HUDEP-2 (cell line): ENCODE results near the gene FAM151A.

ENCODE experiments used
- DNase-seq, 76 experiments: peaks; one replicate each; lab custom pipeline; 2025; ENCODE audit not compliant: unreplicated experiment in 76 of 76; lab: John Stamatoyannopoulos, UW

Gene FAM151A

DNA sequence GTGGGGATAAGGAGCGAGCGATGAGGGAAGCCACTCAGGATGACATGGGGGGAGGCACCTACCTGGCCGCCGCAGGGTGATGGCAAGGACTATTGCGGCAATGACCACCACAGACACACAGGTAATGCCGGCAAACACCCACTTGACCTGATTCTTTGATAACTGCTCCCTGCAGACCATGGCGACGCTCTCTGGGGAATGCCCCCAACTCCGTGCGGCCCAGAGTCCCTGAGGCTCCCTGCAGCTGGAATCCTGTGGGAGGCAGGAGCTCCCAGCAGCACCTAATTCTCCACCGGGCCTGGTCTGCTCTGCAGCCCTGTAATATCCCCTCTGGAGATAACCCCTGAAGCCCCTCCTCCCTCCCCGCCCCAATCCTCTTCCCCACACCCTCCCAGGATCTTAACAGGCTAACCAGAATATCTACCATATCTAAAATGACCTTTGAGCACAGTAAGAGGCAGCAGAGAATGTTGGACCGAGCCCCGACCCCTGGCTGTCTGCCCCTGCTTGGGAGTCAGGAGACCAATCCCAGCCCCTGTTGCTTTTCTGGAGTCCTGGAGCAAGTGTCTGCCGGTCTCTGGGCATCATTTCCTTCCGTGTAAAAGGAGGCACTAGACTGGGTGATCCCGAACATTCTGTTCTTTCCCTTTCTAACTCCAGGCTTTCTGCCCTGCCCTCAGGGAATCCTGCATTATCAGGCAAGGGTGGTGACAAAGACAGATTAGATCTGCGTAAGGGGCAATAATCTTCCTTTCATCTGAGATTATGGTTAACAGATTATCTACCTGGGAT, at the start of gene FAM151A:
FAM151A (minus strand) TSS at position 310 of the 792 bp plus-strand sequence; CDS start at position 180, 130 bp downstream.
- DNase-seq, result no peak

DNA sequence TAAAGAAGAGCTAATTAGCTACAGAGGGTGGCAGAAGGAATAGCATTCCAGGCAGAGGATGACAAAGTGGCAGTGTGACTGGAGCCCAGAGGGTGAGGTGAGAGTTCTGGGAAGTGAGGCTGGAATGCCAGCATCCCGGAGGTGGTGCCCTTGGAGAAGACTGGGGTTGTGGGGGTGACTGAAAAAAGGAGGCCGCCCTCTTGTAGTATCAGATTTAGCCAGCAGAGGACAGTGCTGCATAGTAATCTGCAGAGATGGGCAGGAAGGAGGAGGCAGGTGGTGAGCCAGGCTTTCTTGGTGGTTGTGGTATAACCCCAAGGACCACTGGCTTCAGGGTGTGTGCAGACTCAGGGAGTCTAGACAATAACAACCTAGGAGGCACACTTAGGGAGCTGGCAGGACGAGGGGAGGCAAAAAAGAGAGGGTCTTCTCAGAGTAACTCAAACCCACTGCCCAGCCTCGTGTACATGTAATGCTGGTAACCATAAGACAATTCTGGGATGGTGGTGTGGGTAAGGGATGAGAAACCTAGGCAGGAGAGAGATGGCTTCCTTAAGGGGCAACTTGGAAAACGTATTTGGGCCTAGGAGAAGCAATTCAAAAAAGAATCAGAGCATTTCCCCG, 48.8 kb upstream of the FAM151A start:
- peak in 42 of 76 experiments; percentile 2 to 73 (median 26) for DNase-seq

- peak in 1 of 76 experiments; percentile 1 for DNase-seq
These were observed 45.2 kb upstream of the FAM151A start for GRCh38 chr1:54668567-54668966.

- DNase-seq, result no peak
These were observed 44.5 kb upstream of the FAM151A start for GRCh38 chr1:54667797-54668196.

- no peak for DNase-seq
These were observed 43.0 kb upstream of the FAM151A start for GRCh38 chr1:54666333-54666732.

DNA sequence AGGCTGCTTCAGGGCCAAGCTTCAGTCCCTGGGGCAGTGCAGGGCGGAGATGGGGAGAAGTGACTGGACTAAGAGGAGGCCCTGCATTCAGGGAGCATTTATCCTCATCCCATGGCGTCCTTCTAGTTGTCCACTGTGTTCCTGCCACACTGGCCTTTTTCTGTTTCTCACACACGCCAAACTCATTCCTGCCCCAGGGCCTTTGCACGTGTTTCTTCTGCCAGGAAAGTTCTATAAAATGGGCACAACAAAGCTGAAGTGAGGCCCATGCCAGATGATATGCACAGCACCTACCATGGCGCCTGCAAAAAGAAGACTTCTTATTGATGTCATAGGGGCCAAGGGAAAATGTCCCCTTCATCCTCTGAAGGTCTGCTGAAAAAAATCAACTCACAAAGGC, 42.5 kb upstream of the FAM151A start:
- no peak for DNase-seq

DNA sequence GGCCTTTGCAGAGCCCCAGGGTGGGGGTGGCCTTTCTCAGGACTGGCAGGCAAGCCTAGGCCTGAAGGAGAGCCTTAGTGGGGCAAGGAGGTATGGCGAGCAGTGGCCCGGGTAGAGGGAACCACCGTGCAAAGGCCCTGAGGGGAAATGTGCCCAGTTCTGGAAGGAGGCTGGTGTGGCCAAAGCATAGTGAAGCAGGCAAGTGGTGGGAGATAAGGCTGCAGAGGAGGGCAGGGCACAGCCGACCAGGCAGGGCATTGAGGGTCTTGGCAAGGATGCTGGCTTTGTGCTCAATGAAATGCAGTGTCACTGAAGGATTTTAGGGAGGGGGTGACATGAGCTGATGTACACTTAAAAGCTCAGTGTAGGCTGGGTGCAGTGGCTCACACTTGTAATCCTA, 41.0 kb upstream of the FAM151A start:
- no peak for DNase-seq

- DNase-seq, result no peak
These were observed 40.4 kb upstream of the FAM151A start for GRCh38 chr1:54663725-54664124.

DNA sequence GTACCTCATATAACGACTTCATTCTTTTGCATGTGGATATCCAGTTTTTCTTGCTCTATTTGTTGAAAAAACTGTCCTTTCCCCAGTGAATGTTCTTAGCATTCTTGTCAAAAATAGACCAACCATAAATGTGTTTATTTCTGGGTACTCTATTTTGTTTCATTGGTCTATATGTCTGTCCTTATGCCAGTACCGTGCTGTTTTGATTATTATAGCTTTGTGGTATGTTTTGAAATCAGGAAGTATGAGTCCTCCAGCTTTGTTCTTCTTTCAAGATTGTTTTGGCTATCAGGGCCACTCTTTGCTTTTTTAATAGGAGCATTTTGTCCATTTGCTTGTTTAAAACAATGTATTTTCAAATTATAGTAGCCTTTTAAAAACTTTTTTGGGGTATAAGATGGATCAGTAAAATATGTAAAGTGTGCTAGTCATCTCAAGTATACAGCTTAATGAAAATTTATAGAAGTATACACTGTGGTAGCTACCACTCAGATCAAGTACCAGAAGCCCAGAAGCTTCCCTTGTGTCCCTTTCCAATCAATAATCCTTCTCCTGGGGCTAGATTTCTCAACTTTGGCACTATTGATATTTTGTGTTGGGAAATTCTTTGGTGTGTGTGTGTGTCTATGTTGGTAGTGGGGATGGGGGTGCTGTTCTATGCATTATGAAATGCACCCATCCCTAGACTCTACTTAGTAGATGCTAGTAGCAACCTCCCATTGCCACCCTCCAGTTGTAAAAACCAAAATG, 35.0 kb upstream of the FAM151A start:
- DNase-seq, result no peak

GRCh38 chr1:54653036-54653435, 29.7 kb upstream of the FAM151A start:
- no peak for DNase-seq

- no peak for DNase-seq
These were observed 28.8 kb upstream of the FAM151A start for GRCh38 chr1:54652168-54652567.

- DNase-seq, result no peak
These were observed 28.3 kb upstream of the FAM151A start for GRCh38 chr1:54651608-54652007.

- no peak for DNase-seq
These were observed 27.1 kb upstream of the FAM151A start for GRCh38 chr1:54650417-54650816.

GRCh38 chr1:54649921-54650320, 26.6 kb upstream of the FAM151A start:
- no peak for DNase-seq

DNA sequence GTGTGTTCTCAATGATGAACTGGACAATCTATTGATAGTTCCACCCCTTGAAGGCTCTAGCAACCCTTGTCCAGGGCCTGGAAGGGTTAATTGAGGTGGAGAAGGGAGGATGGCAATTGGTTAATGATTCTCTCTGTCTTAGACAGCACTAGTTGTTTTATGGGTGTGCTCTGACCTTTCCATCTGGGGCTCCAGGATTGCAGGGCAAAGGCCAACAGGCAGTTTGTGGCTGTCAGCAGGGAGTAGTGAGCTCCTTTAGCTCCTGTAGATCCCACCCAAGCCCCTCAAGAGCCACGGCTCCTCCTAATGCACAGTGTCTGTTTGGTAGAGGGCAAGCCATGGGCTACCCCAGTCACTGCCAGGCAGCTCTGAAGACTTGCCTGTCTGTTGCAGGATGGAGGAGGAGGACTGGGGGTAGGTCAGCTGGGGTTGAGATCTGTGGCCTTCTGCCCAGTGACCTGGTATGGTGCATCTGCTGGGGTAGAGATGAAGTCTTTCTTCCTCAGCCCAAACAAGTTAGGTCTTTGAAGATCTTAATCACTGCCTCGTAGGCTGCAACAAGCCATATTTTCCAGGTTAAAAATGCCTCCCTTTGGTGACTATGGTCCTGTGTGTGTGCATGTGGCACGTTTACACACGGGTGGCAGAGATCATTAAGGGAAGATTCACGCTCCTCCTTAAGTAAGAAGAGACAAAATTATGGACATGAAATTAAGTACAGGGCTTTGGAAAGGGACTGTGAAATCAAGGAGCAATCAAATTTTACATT, 26.0 kb upstream of the FAM151A start:
- DNase-seq, result no peak

- no peak for DNase-seq
These were observed 22.7 kb upstream of the FAM151A start for GRCh38 chr1:54645806-54646676.

DNA sequence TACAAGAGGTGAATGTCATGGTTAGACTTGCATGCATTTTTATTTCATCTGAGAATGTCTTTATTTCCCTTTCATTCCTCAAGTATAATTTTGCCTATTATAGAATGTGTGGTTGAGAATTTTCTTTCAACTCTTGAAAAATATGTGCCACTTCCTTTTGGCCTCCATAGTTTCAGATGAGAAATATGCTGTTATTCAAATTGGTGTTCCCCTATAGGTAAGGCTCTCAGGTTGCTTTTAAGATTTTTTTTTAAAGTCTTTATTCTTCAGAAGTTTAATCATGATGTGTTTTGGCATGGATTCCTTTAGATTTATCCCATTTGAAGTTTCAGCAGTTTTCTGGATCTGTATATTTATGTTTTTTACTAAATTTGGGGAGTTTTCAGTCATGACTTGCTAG, 20.4 kb upstream of the FAM151A start:
- no peak for DNase-seq

DNA sequence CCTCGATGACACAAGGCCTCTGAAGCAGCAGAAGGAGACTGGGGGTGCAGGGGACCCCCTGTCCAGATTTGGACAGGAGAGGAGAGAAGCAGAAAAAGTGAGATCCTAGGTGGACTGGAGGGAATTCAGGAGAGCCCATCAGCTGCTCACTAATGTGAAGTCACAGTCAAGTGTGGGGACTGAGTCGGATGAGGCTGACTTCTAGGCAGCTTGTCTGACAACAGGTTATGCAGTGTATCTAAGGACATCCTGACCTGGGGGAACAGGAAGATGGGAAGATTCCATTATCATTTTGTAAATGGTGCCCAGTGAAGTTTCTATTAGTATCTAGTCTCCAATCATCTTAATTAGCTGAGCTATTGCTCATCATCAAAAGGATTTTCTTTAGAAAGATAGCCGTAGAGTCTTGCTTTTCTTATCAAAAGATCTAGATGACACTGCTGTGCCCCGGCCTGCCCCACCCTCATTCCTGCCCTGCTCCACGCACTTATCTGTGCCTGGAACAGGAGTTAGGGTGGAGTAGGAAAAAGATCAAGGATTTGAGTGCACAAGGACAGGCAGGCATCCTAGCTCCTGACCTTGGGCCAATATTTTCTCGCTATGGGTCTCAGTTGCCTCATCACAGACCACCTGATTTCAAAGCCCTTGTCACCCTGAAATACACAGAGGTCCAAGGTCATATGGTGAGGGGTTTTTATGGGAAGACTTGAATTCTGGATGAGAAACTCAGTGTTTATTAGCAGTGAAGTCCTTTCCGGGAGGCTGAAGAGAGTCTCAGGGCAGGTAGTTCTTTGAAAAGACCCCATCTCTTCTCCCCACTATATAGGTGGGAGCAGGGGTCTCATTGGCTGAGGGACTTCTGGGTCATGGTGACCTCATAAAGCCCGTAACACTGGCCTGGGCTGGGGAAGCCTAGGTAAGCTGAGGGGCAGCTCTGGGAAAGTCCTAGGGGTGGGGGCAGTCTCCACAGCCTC, 17.8 kb upstream of the FAM151A start, which contains the start of gene MROH7:
MROH7 (plus strand) TSS at position 924 of the 974 bp plus-strand sequence. CDS start 11,141 bp downstream, outside the sequence.
- DNase-seq, result no peak

DNA sequence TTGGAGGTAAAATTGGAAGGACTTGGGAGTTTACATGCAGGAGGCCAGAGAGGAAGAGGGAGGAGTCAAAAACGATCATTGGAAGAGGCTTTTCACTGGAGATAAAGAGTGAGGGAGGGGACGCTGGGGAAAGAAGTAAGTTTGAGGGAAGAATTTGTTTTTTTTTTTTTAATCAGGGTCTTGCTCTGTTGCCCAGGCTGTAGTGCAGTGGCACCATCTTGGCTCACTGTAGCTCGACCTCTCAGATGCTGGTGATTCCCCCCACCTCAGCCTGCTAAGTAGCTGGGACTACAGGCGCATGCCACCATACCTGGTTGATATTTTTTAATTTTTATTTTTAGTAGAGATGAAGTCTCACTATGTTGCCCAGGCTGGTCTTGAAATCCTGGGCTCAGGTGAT, 17.0 kb upstream of the FAM151A start:
- DNase-seq, result no peak
